Ishikawa (cell line): Measurements from ENCODE around the gene CD53.

ENCODE experiments used
- CEBPB ChIP-seq: IDR thresholded peaks from 2 replicates; pipeline ENCODE4 v1.6.1; 2012
- CREB1 ChIP-seq: IDR thresholded peaks from 2 replicates; pipeline ENCODE4 v1.6.1; 2012; ENCODE audit warnings: low read depth
- EGR1 ChIP-seq: IDR thresholded peaks from 2 replicates; pipeline ENCODE4 v1.6.1; 2012
- EP300 ChIP-seq: IDR thresholded peaks from 2 replicates; pipeline ENCODE4 v1.6.1; 2012; ENCODE audit warnings: borderline replicate concordance
- FOXM1 ChIP-seq: IDR thresholded peaks from 2 replicates; pipeline ENCODE4 v1.6.1; 2012; ENCODE audit warnings: low read depth, borderline replicate concordance
- NFIC ChIP-seq: IDR thresholded peaks from 2 replicates; pipeline ENCODE4 v1.6.1; 2012
- RAD21 ChIP-seq: IDR thresholded peaks from 2 replicates; pipeline ENCODE4 v1.6.1; 2012; ENCODE audit warnings: low read depth
- TAF1 ChIP-seq: IDR thresholded peaks from 2 replicates; pipeline ENCODE4 v1.6.1; 2012; ENCODE audit warnings: low read depth, mild to moderate bottlenecking
- TCF12 ChIP-seq: IDR thresholded peaks from 2 replicates; pipeline ENCODE4 v1.6.1; 2012; ENCODE audit warnings: low read depth
- TEAD4 ChIP-seq: IDR thresholded peaks from 2 replicates; pipeline ENCODE4 v1.6.1; 2012
- YY1 ChIP-seq: IDR thresholded peaks from 2 replicates; pipeline ENCODE4 v1.6.1; 2012; ENCODE audit warnings: low read depth
- ZBTB7A ChIP-seq: IDR thresholded peaks from 2 replicates; pipeline ENCODE4 v1.6.1; 2012; ENCODE audit warnings: low read depth
- TF ChIP-seq, protein P1 (sequence below): IDR thresholded peaks from 2 replicates; pipeline ENCODE4 v1.6.1; 2012; ENCODE audit warnings: low read depth, mild to moderate bottlenecking
- TF ChIP-seq, protein P2 (sequence below): IDR thresholded peaks from 2 replicates; pipeline ENCODE4 v1.6.1; 2012
- TF ChIP-seq, protein P3 (sequence below): IDR thresholded peaks from 2 replicates; pipeline ENCODE4 v1.6.1; 2012

The CD53 gene

DNA sequence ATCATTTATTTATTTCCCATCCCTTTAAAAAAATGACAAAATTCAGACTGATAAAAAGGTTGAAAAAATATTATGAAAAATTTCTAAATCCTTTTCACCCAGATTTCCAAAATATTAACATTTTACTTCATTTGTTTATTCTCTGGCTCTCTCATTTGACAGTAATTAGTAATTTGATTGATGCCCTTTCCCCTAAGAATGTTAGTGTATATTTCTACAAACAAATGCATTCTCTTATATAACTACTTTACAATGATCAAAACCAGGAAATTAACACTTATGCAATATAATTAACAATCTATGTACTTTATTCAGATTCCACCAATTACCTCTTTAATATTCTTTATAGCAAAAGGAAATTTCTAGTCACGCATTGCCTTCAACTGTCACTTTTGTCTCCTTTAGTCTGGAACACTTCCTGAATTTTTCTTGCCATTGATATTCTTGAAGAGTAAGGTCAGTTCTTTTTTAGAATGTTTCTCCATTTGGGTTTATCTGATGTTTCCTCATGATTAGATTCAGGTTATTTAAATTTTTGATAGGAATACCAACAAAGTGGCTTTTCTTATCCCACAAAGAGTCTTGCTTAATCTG lies 3.9 kb downstream of the CD53 start:
- no peak for TF ChIP-seq TCF12
- TF ChIP-seq RAD21 = no peak
- TF ChIP-seq, protein P1, sequence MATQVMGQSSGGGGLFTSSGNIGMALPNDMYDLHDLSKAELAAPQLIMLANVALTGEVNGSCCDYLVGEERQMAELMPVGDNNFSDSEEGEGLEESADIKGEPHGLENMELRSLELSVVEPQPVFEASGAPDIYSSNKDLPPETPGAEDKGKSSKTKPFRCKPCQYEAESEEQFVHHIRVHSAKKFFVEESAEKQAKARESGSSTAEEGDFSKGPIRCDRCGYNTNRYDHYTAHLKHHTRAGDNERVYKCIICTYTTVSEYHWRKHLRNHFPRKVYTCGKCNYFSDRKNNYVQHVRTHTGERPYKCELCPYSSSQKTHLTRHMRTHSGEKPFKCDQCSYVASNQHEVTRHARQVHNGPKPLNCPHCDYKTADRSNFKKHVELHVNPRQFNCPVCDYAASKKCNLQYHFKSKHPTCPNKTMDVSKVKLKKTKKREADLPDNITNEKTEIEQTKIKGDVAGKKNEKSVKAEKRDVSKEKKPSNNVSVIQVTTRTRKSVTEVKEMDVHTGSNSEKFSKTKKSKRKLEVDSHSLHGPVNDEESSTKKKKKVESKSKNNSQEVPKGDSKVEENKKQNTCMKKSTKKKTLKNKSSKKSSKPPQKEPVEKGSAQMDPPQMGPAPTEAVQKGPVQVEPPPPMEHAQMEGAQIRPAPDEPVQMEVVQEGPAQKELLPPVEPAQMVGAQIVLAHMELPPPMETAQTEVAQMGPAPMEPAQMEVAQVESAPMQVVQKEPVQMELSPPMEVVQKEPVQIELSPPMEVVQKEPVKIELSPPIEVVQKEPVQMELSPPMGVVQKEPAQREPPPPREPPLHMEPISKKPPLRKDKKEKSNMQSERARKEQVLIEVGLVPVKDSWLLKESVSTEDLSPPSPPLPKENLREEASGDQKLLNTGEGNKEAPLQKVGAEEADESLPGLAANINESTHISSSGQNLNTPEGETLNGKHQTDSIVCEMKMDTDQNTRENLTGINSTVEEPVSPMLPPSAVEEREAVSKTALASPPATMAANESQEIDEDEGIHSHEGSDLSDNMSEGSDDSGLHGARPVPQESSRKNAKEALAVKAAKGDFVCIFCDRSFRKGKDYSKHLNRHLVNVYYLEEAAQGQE = no peak
- TF ChIP-seq CEBPB = no peak
- no peak for TF ChIP-seq TAF1
- TF ChIP-seq, protein P2, sequence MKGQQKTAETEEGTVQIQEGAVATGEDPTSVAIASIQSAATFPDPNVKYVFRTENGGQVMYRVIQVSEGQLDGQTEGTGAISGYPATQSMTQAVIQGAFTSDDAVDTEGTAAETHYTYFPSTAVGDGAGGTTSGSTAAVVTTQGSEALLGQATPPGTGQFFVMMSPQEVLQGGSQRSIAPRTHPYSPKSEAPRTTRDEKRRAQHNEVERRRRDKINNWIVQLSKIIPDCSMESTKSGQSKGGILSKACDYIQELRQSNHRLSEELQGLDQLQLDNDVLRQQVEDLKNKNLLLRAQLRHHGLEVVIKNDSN = no peak
- TF ChIP-seq FOXM1 = no peak
- no peak for TF ChIP-seq ZBTB7A
- no peak for TF ChIP-seq CREB1
- no peak for TF ChIP-seq EGR1
- TF ChIP-seq, protein P3, sequence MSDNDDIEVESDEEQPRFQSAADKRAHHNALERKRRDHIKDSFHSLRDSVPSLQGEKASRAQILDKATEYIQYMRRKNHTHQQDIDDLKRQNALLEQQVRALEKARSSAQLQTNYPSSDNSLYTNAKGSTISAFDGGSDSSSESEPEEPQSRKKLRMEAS = no peak

DNA sequence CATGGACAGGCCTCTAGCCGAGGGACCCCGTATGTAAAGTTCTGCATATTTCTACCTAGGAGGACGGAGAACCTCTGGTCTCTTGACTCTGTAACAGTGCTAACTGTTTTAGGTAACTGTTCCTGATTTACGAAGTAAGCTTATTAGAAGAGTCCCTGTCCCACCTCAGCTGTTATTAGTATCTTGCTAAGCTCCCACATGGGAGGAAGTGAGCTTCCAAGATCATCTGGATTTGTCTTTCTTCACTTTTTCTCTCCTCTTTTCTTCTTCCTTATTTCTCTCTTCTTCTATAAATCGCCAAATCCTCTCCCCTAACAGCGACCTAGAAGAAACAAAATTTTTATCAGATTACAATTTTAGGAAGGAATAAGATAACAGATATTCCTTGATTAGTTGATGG lies 4.4 kb downstream of the CD53 start:
- TF ChIP-seq YY1 = no peak

DNA sequence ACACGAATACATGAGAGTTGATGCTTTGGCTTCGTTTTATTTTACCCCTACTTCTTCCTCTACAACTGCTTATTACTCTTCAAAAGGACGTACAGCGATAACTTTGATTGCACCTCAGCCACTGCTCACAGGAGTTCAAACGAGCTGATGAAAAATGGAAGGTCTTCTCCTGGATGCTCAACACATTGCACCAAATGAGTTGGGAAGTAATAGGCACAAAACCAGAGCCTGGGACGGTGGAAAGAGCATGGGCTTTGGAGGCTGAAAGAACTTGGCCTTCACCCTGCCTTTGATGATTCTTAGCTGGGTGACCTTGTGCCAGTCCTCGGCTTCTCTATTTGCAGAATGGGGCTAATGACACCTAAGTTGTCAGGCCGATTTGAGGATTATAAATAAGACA lies 4.8 kb downstream of the CD53 start:
- no peak for TF ChIP-seq RAD21
- no peak for TF ChIP-seq EP300
- TF ChIP-seq TCF12 = no peak
- TF ChIP-seq, protein P3 = no peak
- TF ChIP-seq YY1 = no peak

DNA sequence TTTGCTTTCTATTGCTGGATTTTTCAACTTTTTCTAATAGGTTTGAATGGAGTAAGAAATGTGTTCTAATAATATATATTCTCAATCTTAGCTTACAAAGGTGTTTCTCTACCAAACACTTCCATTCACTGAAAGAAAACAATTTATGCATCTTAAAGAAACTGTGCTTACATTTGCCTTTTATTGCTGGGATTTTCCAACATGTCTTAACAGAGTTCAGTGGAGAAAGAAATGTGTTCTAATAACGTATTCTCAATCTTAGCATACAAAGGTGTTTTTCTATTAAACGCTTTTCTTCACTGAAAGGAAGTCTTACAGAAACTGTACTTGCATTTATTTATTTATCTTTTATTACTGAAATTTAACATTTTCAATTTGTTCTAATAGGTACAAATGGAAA lies 5.6 kb downstream of the CD53 start:
- TF ChIP-seq YY1 (no peak), EGR1 (no peak), TEAD4 (no peak), CREB1 (no peak), NFIC (no peak), FOXM1 (no peak), CEBPB (no peak), TAF1 (no peak), RAD21 (no peak), ZBTB7A (no peak), TCF12 (no peak), EP300 (no peak)
- TF ChIP-seq, protein P3 = no peak
- TF ChIP-seq, protein P1 = no peak
- TF ChIP-seq, protein P2 = no peak

DNA sequence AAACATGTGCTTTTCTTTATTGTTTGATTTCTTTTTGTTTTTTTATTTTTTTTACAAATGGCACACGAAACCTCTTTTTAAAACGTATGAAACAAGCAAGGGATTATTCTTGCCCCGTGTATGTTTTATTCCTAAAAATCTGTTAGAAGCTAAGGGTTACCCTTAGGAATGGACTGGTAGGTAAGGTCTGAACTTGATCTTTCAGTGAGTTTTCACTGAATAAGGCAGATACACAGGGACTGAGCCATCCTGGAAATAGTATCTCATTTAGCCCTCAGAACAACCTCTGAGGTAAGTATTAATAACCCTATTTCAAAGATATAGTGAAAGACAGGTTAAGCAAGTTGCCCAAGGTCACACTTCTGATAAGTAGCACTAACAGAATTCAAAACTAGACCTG lies 6.0 kb downstream of the CD53 start:
- TF ChIP-seq CEBPB = no peak
- no peak for TF ChIP-seq CREB1
- TF ChIP-seq RAD21 = no peak
- TF ChIP-seq TEAD4 = no peak
- no peak for TF ChIP-seq YY1
- no peak for TF ChIP-seq NFIC

DNA sequence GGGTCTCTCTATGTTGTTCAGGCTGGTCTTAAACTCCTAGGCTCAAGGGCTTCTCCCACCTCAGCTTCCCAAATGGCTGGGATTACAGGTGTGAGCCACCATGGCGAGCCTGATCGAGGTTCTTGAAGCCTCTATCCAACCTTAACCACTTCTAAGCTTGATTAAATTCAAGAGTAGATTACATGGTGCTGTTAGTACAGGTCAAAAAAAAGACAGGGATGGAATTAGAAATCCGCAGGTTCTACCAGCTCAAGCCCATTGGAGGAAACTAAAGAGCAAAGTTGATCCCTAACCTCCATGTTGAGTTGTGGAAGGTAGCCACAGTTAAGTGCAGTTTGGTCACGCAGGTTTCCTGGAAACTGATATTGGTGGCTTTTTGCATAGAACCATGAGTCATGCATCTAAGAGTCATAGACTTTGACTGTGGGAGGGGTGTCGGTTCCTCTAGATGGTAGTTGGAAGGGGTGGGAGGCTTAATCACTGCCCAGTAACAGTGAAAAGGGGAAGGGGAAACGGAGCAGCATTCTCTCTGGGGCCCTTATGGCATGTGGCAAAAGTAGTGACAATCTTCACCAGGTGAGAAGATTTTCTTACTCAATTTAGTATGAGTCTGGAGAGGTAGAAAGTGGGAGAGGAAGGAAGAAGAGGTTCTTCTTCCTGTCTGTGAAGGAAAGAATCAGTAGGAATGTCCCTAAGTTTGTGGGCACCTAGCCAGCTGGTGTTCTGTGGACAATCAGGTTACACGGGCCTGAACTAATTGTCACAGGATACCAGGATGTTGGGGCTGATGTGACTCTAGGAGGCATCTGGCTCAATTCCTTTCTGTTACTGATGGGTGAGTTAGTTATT lies 7.0 kb downstream of the CD53 start:
- TF ChIP-seq TAF1 (no peak), TCF12 (no peak), EGR1 (no peak), YY1 (no peak), NFIC (no peak), RAD21 (no peak)
- TF ChIP-seq, protein P3 = no peak
